DMS153 (cell line): Measurements from ENCODE around the gene MAP3K3.

Experiments used
- DNase-seq: peaks from one replicate; lab custom pipeline; 2025; lab: John Stamatoyannopoulos, UW

MAP3K3 gene

GRCh38 chr17:63622574-63623390 is 565 bp downstream of the MAP3K3 start:
- no peak for DNase-seq

- DNase-seq, result no peak
Measured at GRCh38 chr17:63623786-63624530, 1.7 kb downstream of the MAP3K3 start.

DNA sequence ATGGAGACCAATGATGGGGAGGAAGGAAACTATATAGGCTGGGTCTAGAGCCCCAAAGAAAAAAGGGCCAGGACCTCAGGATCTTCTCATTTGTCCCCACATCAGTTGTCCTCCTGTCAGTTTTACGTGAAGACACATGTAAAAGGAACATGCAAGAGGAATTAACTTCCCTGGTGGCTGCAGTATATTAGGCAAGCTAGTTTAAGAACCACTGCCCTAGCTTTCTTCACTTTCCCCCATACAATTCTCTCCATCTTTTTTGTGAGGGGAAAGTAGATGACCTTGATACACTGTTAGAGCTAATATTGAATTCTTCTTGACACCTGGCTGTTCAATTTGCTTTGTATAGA is 2.3 kb downstream of the MAP3K3 start:
- no peak for DNase-seq

DNA sequence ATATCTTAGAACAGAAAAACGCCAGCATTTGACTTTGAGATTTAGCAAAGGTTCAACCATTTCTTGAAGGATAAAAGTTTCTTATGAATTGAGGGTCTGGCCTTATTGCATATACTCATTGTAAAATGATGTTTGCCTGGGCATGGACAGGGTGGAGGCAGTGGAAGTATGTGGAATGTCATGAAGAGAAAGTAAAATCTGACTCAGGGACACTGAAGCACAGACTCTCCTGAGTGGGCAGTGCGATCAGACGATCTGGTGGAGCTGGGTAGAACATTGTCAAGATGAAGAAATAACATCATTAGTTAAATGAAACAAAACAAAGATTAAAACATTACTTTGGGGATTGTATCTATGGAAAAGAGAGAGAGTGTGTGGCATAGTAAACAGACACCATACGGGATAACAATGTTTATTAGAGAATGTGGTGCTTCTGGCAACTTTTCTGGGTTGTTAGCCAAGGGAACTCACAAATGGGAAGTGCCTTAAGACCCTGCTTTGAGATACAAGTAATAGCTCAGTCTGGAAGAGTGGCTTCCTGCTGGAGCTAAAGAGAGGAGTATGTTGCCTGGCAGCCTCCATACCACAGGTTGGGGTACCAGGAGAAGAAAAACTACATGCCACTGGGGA is 4.4 kb downstream of the MAP3K3 start:
- DNase-seq, result no peak

DNA sequence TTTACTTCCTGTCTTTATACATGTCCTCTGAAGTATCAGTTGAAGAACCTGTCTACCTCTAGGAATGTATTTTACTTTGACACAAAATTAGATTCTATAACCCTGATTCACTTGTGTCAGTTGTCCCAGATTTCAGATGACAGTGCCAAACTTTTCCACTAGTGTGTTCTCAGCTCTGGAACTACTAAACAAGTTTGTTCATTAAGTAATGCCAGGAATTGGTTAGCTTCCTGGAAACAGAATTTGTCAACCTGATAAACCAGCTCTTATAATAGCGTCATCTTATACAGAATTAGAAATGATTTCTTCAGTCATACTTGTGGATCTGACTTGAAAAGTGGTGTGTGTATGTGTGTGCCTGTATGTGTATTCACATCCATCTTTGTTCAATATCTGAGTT is 7.4 kb downstream of the MAP3K3 start:
- DNase-seq, result no peak

GRCh38 chr17:63631062-63631461 is 8.8 kb downstream of the MAP3K3 start:
- no peak for DNase-seq

DNA sequence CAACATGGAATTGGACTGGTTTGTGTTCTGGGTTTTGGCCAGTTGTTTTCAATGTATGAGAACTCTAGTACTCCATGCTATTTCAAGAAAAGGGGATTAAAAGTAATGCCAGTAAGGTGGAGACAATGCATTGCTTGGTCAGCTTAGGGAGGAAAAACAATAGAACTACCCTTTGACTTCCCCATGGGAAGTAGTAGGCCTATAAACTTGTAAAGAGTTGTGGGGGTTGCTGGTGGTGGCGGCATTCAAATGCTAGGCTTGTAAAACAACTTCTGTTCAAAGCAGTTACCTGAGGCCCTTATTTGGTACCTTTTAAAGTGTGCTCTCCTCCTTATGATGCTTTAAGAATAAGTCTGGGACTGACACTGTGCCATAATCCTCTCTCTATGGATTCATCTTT is 9.4 kb downstream of the MAP3K3 start:
- no peak for DNase-seq

DNA sequence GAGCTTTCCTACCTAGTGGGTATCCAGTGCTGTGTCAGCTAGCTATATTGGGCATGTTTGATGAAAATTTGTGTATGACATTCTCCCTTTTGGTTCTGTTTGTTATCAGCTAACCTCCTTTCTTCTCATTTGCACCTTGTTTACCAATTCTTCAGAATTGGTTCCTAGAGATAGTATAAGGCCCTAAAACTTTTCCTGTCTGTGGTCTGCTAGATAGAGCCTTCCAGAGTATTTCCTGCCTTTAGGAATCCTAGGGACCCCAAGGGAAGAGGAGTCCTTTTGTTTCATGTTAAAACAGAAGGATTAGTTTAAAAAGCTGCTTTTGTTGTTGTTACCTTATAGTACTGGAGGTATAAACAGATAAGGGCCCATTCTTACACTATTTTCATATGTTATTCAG is 11.5 kb downstream of the MAP3K3 start:
- DNase-seq, result no peak

- DNase-seq, result no peak
Measured at GRCh38 chr17:63634163-63634562, 11.9 kb downstream of the MAP3K3 start.

GRCh38 chr17:63634816-63635215 is 12.6 kb downstream of the MAP3K3 start:
- no peak for DNase-seq

GRCh38 chr17:63635290-63635689 is 13.1 kb downstream of the MAP3K3 start:
- DNase-seq, result no peak

GRCh38 chr17:63635787-63636186 is 13.6 kb downstream of the MAP3K3 start:
- DNase-seq, result no peak

DNA sequence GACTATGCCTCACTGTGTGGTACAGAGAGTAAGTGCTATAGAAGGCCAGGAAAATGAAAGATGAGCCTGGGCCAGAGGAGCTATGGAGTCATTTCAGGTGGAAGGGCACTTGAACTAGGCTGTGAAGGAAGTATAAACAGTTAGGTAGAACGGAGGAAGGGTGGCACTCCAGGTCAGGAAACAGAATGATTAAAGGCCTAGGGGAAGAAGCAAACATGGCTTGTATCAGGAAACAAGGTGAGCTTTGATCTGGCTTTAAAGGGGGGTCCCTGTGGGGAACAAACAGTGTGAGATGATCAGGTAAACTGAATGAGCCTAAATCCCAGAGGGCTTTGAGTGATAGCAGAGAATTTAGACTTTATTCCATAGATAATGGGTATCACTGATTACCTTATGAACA is 16.9 kb downstream of the MAP3K3 start:
- peak; percentile 12 for DNase-seq

DNA sequence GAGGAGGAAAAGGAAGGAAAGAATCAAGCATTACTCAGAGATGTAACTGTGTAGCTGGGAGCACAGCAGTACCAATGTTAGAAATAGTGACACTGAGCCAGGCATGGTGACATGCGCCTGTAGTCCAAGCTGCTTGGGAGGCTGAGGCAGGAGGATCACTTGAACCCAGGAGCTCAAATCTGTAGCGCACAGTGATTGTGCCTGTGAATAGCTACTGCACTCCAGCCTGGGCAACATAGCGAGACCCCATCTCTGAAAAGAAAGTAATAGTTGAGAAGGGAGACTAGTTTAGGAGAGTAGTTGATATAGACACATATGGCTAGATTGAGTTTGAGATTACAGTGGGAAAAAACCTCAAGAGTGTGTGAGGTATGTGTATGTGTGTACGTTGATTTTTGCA is 17.8 kb downstream of the MAP3K3 start:
- no peak for DNase-seq

DNA sequence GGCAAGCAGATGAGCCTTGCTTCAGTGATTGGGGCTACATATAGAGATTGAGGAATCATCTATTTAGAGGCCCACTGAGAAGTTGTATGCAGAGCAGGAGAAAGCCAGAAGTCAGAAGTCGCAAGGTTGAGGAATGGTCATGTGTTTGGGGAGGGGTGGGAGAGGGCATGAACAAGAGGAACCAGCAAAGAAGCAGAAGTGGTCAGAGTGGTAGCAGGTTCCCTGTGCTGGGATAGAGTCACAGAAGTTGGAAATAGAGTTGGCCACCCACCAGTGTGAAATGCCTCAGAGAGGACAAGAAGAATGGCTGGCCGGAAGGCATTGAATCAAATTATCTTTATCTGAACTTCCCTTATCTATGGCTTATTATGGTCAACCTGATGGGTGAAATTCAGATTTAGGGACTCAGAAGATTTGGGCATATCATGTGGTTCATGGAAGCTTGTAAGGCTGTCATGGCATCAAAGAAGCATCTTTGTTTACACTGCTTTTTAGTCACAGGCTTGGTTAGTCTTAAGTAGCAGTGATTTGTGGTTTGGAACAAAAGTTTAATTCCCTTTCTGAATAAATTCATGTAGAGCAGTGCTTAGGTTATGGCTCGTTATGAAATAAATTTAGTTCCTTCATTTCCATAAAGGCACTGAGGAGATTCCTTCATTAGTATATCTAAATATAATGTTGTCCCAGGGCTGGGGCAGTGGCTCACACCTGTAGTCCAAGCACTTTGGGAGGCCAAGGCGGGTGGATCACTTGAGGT is 19.7 kb downstream of the MAP3K3 start:
- DNase-seq, result no peak

- no peak for DNase-seq
Measured at GRCh38 chr17:63644846-63645245, 22.6 kb downstream of the MAP3K3 start.

- no peak for DNase-seq
Measured at GRCh38 chr17:63645775-63646487, 23.7 kb downstream of the MAP3K3 start.

DNA sequence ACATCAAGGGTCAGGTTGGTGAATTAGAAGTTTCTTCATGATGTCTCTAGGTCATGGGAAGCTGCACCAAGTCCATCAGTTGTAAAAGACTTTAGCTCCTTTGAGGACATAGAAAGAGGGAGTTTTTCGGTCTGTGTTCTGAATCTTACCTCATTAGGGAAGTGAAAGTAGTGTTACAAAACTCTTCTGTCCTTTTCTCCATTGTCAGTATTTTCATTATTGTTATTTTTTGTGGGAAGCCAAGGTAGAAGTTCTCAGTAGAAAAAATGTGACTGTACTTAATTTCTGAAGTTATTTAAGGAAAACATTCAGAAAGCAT is 24.2 kb downstream of the MAP3K3 start:
- DNase-seq, result no peak

DNA sequence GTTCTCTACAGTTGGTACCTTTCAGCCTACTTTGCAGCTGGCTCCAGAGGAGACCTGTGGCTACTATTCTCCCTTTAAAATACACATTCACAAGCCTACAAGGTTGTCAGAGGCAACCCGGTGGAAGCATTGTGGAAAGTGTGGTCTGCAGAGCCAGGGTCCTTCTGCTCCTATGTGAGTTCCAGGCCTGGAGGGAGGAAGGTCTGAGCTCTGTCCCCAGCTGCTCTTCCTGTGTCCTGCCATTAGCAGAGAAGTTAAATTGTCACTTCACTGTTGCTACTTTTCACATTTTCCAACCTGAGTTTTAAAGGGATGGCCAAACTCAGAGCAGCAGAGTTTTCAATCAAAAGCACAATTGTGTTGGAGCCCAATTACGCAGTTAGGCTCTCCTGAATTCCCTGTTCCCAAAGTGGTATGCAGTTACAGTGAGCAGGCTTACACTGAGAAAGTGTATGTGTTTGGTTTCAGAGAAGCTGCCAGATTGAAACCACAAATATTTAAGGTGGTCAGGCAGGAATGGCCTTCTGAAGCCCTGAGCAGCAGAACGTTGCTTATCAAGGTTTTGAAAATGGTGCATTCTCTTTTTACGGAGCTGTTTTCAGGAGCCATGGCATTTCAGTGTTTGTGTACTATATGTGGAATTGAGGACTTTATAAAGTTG is 25.0 kb downstream of the MAP3K3 start:
- DNase-seq, result no peak

GRCh38 chr17:63647936-63648335 is 25.7 kb downstream of the MAP3K3 start:
- DNase-seq, result no peak

- DNase-seq, result no peak
Measured at GRCh38 chr17:63649813-63650212, 27.6 kb downstream of the MAP3K3 start.
